ENCODE data around the gene DNMT3A. TPM values are rescaled to one million over a fixed set of nuclear protein-coding genes. Genes with fewer than 3 reads are reported as not detected.

DNMT3A gene
- total and polyA plus RNA-seq, 2 of the 8 experiments (the other 6 are each of a cell fraction or from before 2014, with no cell fraction given) = 33.6 to 178 TPM

DNA sequence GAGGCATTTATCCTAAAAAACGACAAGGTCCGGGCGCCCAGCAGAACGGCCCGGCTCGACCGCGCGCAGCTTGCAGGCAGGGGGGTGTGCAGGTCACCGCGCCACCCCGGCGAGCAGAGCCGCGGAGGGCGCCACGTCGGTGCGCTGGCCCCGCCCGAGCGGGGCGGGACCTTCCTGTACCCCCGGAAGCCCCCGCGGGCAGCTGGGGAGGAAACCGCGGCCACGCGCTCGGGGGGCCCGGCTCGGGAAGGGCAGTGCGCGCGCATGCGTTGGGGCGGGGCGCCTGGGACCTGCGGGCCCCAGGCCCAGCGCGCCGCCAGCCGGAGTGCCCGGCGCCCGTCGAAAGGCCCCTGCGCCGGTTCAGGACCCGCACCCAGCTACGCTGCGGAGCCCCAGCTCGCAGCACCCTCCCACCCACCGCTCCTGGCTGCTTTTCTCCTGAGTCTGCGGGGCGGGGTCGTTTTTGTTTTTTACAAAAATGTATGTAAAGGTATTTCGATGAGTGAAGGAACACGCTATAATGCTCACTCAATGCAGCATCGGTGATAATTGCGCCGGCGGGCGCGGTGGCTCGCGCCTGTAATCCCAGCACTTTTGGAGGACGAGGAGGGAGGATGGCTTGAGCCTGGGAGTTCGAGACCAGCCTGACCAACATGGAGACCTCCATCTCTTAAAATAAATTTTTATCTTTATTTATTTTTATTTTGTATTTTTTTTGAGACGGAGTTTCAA is 125.6 kb downstream of the DNMT3A start (continued):
- TF ChIP-seq RBBP5 (IDR thresholded peaks at IDR 0.05; ENCODE audit: borderline replicate concordance, low read depth, low read length) (no peak; the same call in 1 of the 2 replicates), BCL11A (IDR thresholded peaks at IDR 0.05; ENCODE audit: low read depth in 2 of 2, low read length in 2 of 2) (no peak), POLR2AphosphoS5 (IDR thresholded peaks at IDR 0.05; ENCODE audit: low read depth, low read length) (0 out of 2 replicates have a peak, but pooled peaks have one; percentile 40), TEAD4 (IDR thresholded peaks at IDR 0.05; ENCODE audit: low read depth, low read length) (no peak), CREB1 (IDR thresholded peaks at IDR 0.05) (no peak), BACH1 (IDR thresholded peaks at IDR 0.05; ENCODE audit: low read length) (no peak), RAD21 (IDR thresholded peaks at IDR 0.05 in 1 of 2, conservative IDR thresholded peaks at IDR 0.05 in 1 of 2; ENCODE audit: low read depth in 2 of 2, low read length in 2 of 2) (no peak), TCF12 (IDR thresholded peaks at IDR 0.05; ENCODE audit: low read depth, low read length) (no peak), KDM1A (IDR thresholded peaks at IDR 0.05; ENCODE audit: borderline replicate concordance, low read length) (peak; percentile 4; the same call in 1 of the 2 replicates), ATF3 (IDR thresholded peaks at IDR 0.05; ENCODE audit: insufficient read depth, low read depth, low read length) (no peak), EGR1 (IDR thresholded peaks at IDR 0.05; ENCODE audit: borderline replicate concordance, low read depth, low read length) (no peak)
